Sciatic nerve (tissue), 2 donors: Measurements from ENCODE around the gene NME4. TPM values are rescaled to one million over a fixed set of nuclear protein-coding genes. Genes with fewer than 3 reads are reported as not detected.
"Not testable (repeated sequence)": the region's sequence is repeated elsewhere in the genome, so short reads cannot be mapped to it uniquely, and the experiment has no call there.

ENCODE experiments used
- ATAC-seq: fragments of 200-7000 bp; cut with Tn5 transposase; one replicate; pipeline ENCODE4 v1.9.1; 2020; ENCODE audit warnings: mild to moderate bottlenecking, moderate library complexity
- DNase-seq: peaks from one replicate; pipeline ENCODE4 v3.0.0-alpha.2; 2020; ENCODE audit warnings: low spot score
- intact Hi-C: fragments of 100-400 bp; cut with DNase I; formaldehyde crosslinking; loops from one replicate; pipeline ENCODE4 v1.14.2; 2022
- total RNA-seq: library from RNA; stranded (reverse); fragmentation: NEBNext Ultra II Directional; extraction: Animal tissue kit (Norgen Biotek cat#: 25700); gene quantifications from one replicate; pipeline ENCODE4 v1.2.1, GENCODE V29; 2021
- donor health status: DM: no; HTN: no; CAD: no.
- donor health status: DM: no; HTN: no; CAD: no.

The NME4 gene
- total RNA-seq, 1 donor from 2014 or later: 68.3 TPM

GRCh38 chr16:373848-374615 lies 23.0 kb upstream of the NME4 start:
- no peak for ATAC-seq
- no peak for DNase-seq
- intact Hi-C loops: no loop called here

DNA sequence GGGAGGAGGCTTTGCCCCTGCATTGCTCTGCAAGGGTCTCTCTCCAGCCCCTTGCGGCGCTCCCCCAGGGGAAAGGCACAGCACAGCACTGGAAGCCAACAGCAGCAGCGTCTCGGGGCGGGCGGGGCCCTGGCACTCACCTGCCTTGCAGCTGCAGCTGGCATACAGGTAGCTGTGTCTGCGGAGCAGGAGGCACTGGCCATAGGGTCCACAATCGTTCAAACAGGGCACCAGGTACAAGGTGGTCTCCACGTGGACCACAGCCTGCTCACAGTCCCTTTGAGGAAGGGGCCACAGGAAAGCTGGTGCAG lies 22.4 kb upstream of the NME4 start:
- intact Hi-C loops: no loop called here
- DNase-seq (no peak), ATAC-seq (no peak)

- DNase-seq (no peak), ATAC-seq (no peak)
- intact Hi-C loops: no loop called here
Measured at GRCh38 chr16:375212-375611, 21.8 kb upstream of the NME4 start.

- ATAC-seq: no peak
- no peak for DNase-seq
- intact Hi-C loops: no loop called here
Measured at GRCh38 chr16:375927-376816, 20.8 kb upstream of the NME4 start.

- DNase-seq: no peak
- intact Hi-C loops: no loop called here
- no peak for ATAC-seq
Measured at GRCh38 chr16:376817-377418, 20.1 kb upstream of the NME4 start.

GRCh38 chr16:377419-377951 lies 19.5 kb upstream of the NME4 start:
- intact Hi-C loops: no loop called here
- ATAC-seq: no peak
- DNase-seq: no peak

GRCh38 chr16:378113-378820 lies 18.7 kb upstream of the NME4 start:
- ATAC-seq, DNase-seq, intact Hi-C loops: not testable (repeated sequence)

GRCh38 chr16:378821-379182 lies 18.2 kb upstream of the NME4 start:
- ATAC-seq (no peak), DNase-seq (peak; percentile 59)
- intact Hi-C loops: no loop called here

DNA sequence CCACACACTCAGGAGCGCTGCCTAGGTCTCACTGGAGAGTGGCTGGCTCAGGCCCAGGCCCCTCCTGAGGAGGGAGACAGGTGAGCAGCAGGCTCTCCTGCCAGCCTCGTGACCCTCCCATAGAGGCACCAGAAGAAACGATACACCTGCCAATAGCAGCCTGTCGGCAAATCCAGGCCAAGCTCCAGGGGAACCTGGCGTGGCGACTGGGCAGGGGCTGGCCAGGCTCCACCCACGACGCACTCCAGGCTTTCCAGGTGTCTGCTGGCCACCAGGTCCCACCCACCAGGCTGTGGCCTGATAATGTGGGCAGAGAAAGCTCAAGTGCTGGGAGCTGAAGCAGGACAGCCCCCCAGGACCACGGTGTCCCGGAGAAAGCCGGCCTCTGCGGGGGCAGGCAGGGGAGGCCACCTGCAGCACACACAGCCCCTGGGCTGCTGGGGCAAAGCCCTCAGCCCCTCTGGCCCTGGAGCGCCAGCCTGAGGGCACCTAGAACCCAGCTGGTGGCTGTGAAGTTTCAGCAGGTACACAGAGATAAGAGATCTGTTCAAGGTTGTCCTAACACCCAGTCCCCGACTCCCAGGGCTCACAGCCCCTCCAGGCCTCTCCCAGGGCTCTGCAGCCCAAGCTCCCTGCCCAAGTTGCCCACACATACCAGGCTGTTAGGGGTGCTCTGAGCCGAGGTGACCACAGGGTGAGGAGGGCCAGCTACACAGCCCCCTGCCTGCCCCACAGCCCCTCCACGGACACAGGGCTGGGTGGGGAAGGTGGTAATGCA lies 17.6 kb upstream of the NME4 start:
- intact Hi-C loops: no loop called here
- no peak for ATAC-seq

DNA sequence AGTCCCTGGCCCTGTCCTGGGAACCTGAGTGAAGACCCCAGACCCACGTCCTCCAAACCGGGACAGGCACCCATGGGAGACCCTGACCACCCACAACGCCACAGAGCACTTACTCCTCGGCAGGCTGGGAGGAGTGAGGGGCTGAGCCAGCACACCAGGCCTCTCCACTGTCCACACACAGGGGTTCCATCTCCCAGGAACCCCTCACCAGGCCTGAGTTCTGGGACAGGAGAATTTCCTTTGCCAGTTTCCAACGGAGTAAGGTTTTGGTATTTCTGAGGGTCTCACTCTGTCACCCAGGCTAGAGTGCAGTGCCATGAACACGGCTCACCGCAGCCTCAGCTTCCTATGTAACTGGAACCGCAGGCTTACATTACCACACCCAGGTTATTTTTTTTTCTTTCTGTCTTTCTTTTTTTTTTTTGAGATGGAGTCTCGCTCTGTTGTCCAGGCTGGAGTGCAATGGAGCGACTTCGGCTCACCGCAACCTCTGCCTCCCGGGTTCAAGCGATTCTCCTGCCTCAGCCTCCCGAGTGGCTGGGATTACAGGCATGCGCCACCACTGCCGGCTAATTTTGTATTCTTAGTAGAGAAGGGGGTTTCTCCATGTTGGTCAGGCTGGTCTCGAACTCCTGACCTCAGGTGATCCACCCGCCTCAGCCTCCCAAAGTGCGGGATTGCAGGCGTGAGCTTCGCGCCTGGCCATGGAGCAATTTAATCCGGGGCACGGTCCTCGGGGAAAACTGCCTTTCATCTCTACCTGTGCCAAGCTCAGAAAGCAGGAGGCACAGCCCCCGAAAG lies 16.8 kb upstream of the NME4 start:
- intact Hi-C loops: no loop called here
- ATAC-seq (no peak), DNase-seq (no peak)

More for the DNA sequence above, 17.6 kb upstream of the NME4 start:
- DNase-seq: no peak

DNA sequence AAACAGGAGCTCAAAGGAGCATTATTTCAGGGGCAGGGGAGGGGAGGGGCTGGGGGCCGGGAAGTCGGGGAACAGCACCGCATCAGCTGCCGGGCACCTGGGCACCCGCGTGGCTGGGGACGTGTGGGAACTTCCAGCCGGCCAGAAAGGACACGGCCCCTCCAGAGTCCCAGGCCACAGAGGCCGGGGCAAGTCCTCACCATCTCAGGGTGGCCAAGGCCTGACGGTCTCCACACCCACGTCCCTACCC lies 16.3 kb upstream of the NME4 start:
- peak; percentile 27 for ATAC-seq
- intact Hi-C loops: no loop called here
- DNase-seq: no peak

- peak; percentile 49 for ATAC-seq
- intact Hi-C loops: no loop called here
- peak; percentile 74 for DNase-seq
Measured at GRCh38 chr16:381012-381788, 15.8 kb upstream of the NME4 start.

- ATAC-seq: peak; percentile 44
- intact Hi-C loops: no loop called here
- DNase-seq: peak; percentile 78
Measured at GRCh38 chr16:381789-382717, 14.9 kb upstream of the NME4 start, which contains the start of gene PGAP6. Gene PGAP6 (minus strand): TSS chr16:381978. CDS start chr16:381821, 157 bp downstream.

DNA sequence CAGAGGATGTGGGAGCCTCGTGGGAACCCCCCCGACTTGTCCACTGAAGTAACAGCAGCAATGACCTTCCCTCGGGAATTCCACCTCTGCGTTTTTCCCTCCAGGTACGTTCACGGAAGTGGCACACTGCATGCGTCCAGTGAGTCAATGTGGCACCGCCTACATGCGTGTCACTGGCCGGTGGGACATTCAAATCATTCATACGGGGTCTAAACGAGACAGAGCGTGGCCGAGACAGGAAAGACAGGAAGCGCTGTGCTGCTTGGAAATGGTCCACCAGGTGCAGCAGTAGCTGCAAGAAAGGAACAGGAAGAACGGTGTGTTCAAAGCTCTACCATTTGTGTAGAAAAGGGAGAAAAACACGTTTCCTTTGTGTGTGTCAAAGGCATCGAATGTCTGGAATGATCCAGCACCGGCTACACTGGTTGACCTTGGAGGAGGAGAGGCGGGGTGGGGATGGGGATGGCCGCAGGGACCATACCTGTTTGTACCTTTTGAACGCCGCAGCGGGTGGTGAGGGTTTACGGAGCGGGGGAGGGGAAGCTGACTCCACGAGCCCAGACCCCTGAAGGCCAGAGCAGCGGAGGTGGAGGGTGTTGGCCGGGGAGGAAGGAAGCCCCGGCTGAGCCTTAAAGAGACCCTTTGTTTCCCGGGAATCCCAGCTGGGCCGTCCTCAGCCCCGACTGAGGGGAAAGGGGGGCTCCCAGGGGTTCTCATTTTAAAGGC lies 13.5 kb upstream of the NME4 start:
- peak; percentile 62 for DNase-seq
- no peak for ATAC-seq
- intact Hi-C loops: no loop called here

- ATAC-seq (peak; percentile 58), DNase-seq (no peak)
- intact Hi-C loops: no loop called here
Measured at GRCh38 chr16:386641-387156, 10.3 kb upstream of the NME4 start.
